Stomach smooth muscle (tissue), 2 donors: ENCODE results near the gene MYL5.
"Not testable (repeated sequence)": the region's sequence is repeated elsewhere in the genome, so short reads cannot be mapped to it uniquely, and the experiment has no call there.

ENCODE experiments used
- H3K27ac ChIP-seq: one replicate; pipeline ENCODE4 v1.7.0; 2013; ENCODE audit warnings: mild to moderate bottlenecking, low read length, inconsistent platforms
- H3K27me3 ChIP-seq, 2 donors: one replicate each; pipeline ENCODE4 v1.7.0; 2013; ENCODE audit warnings: low read length in 2 of 2; ENCODE audit not compliant: insufficient read depth in 2 of 2, control insufficient read depth in 1 of 2
- H3K36me3 ChIP-seq, 2 donors: one replicate each; pipeline ENCODE4 v1.7.0; 2013; ENCODE audit warnings: low read length in 2 of 2; ENCODE audit not compliant: control insufficient read depth in 2 of 2, insufficient read depth in 2 of 2
- H3K4me1 ChIP-seq: one replicate; pipeline ENCODE4 v1.7.0; 2013; ENCODE audit warnings: low read length; ENCODE audit not compliant: control insufficient read depth, insufficient read depth
- H3K4me3 ChIP-seq, 2 donors: one replicate each; pipeline ENCODE4 v1.7.0; 2013; ENCODE audit warnings: low read length in 2 of 2
- H3K9ac ChIP-seq, 2 donors: one replicate each; pipeline ENCODE4 v1.7.0; 2013; ENCODE audit warnings: low read length in 2 of 2, mild to moderate bottlenecking in 1 of 2
- H3K9me3 ChIP-seq, 2 donors: one replicate each; pipeline ENCODE4 v1.7.0; 2013; ENCODE audit warnings: low read length in 2 of 2; ENCODE audit not compliant: control insufficient read depth in 2 of 2
- donor health status: healthy.
- donor health status: Pancreatic carcinoma.

Gene MYL5

GRCh38 chr4:689723-690122 is 15.4 kb downstream of the MYL5 start:
- no peak overlapping the region for H3K9ac ChIP-seq
- H3K27me3 ChIP-seq, result peaks cover 3 to 12% of the 10 kb centered on the region in 2 donors
- no peaks in the 10 kb centered on the region for H3K9me3 ChIP-seq
- H3K27ac ChIP-seq, result no peak overlapping the region
- no peaks in the 10 kb centered on the region for H3K36me3 ChIP-seq
- H3K4me3 ChIP-seq, result peak overlapping the region in 1 of 2 donors; percentile 54
- H3K4me1 ChIP-seq, result peaks cover 28% of the 10 kb centered on the region

GRCh38 chr4:692771-693554 is 18.6 kb downstream of the MYL5 start:
- no peak overlapping the region for H3K27ac ChIP-seq
- H3K36me3 ChIP-seq, result no peaks in the 10 kb centered on the region
- no peak overlapping the region for H3K4me3 ChIP-seq
- no peak overlapping the region for H3K9ac ChIP-seq
- H3K9me3 ChIP-seq, result no peaks in the 10 kb centered on the region
- peaks cover 15% of the 10 kb centered on the region for H3K4me1 ChIP-seq
- peaks cover 3 to 12% of the 10 kb centered on the region in 2 donors for H3K27me3 ChIP-seq

- H3K9me3 ChIP-seq, H3K9ac ChIP-seq, H3K4me3 ChIP-seq, H3K36me3 ChIP-seq, H3K4me1 ChIP-seq, H3K27me3 ChIP-seq, H3K27ac ChIP-seq: not testable (repeated sequence)
These were observed 20.1 kb downstream of the MYL5 start for GRCh38 chr4:694341-694940.

- H3K9ac ChIP-seq, result no peak overlapping the region
- H3K4me1 ChIP-seq, result peaks cover under 1% of the 10 kb centered on the region
- no peaks in the 10 kb centered on the region for H3K27me3 ChIP-seq
- no peak overlapping the region for H3K27ac ChIP-seq
- no peaks in the 10 kb centered on the region for H3K9me3 ChIP-seq
- H3K36me3 ChIP-seq, result no peaks in the 10 kb centered on the region
- H3K4me3 ChIP-seq, result no peak overlapping the region
These were observed 25.7 kb downstream of the MYL5 start for GRCh38 chr4:699816-700580.

GRCh38 chr4:700587-701264 is 26.4 kb downstream of the MYL5 start:
- H3K27me3 ChIP-seq, result no peaks in the 10 kb centered on the region
- H3K36me3 ChIP-seq, result no peaks in the 10 kb centered on the region
- H3K9ac ChIP-seq, result no peak overlapping the region
- H3K4me3 ChIP-seq, result no peak overlapping the region
- no peaks in the 10 kb centered on the region for H3K9me3 ChIP-seq
- H3K27ac ChIP-seq, result no peak overlapping the region
- H3K4me1 ChIP-seq, result peaks cover 5% of the 10 kb centered on the region

- no peaks in the 10 kb centered on the region for H3K9me3 ChIP-seq
- H3K27me3 ChIP-seq, result no peaks in the 10 kb centered on the region
- H3K9ac ChIP-seq, result no peak overlapping the region
- H3K4me1 ChIP-seq, result peaks cover 17% of the 10 kb centered on the region
- H3K36me3 ChIP-seq, result no peaks in the 10 kb centered on the region
- H3K27ac ChIP-seq, result no peak overlapping the region
- no peak overlapping the region for H3K4me3 ChIP-seq
These were observed 28.3 kb downstream of the MYL5 start for GRCh38 chr4:702618-703048.

- Histone ChIP-seq H3K27ac (no peak overlapping the region), H3K4me3 (no peak overlapping the region), H3K9ac (no peak overlapping the region), H3K9me3 (no peaks in the 10 kb centered on the region), H3K27me3 (no peaks in the 10 kb centered on the region), H3K4me1 (peaks cover 24% of the 10 kb centered on the region), H3K36me3 (no peaks in the 10 kb centered on the region)
These were observed 29.2 kb downstream of the MYL5 start for GRCh38 chr4:703336-704197.

GRCh38 chr4:704198-704891 is 30.0 kb downstream of the MYL5 start:
- no peaks in the 10 kb centered on the region for H3K27me3 ChIP-seq
- H3K36me3 ChIP-seq, result no peaks in the 10 kb centered on the region
- H3K4me1 ChIP-seq, result peaks cover 26% of the 10 kb centered on the region
- H3K9me3 ChIP-seq, result no peaks in the 10 kb centered on the region
- no peak overlapping the region for H3K4me3 ChIP-seq
- H3K9ac ChIP-seq, result no peak overlapping the region
- H3K27ac ChIP-seq, result no peak overlapping the region

- H3K9me3 ChIP-seq, result no peaks in the 10 kb centered on the region
- H3K4me1 ChIP-seq, result peaks cover 26% of the 10 kb centered on the region
- peak overlapping the region; percentile 87 to 89 for H3K4me3 ChIP-seq
- H3K27ac ChIP-seq, result no peak overlapping the region
- H3K36me3 ChIP-seq, result no peaks in the 10 kb centered on the region
- peak overlapping the region; percentile 47 to 69 for H3K9ac ChIP-seq
- H3K27me3 ChIP-seq, result no peaks in the 10 kb centered on the region
These were observed 30.6 kb downstream of the MYL5 start for GRCh38 chr4:704971-705277.
